T-cell (primary cell): ENCODE measurements around the gene CNTNAP2. TPM values are rescaled to one million over a fixed set of nuclear protein-coding genes. Genes with fewer than 3 reads are reported as not detected.

Experiments used
- ATAC-seq, 4 experiments: fragments of 200-7000 bp in 3 of 4; fragments of 150-1000 bp in 1 of 4; cut with Tn5 transposase; replicated peaks in 1 of 4; 1 replicate in 3 of 4; 2 replicates in 1 of 4; pipeline ENCODE4 v1.10.0; 2021; ENCODE audit warnings: moderate library complexity in 3 of 4, mild to moderate bottlenecking in 2 of 4, moderate number of reproducible peaks in 1 of 4
- CTCF ChIA-PET, 2 donors: fragments of 300-600 bp; sonication (Branson Sonifier 250); formaldehyde crosslinking; loops; one replicate each; lab custom pipeline; 2022; ENCODE audit warnings: antibody characterized with exemption in 2 of 2; lab: Charles Lee
- POLR2A ChIA-PET, 2 donors: fragments of 300-600 bp; sonication (Branson Sonifier 250); formaldehyde crosslinking; loops; one replicate each; lab custom pipeline; 2022; ENCODE audit warnings: antibody characterized with exemption in 2 of 2; lab: Charles Lee
- DNase-seq, 35 experiments: peaks; one replicate each; pipeline versions ENCODE4 v3.0.0 to v3.0.0-alpha.2; 2013 to 2023
- H3K27ac ChIP-seq: one replicate; pipeline ENCODE4 v1.5.1; 2013; ENCODE audit warnings: low read length
- H3K27me3 ChIP-seq, 2 experiments: replicated peaks in 1 of 2; 1 replicate in 1 of 2; 2 replicates in 1 of 2; pipeline versions ENCODE4 v1.6.1 to v1.7.0; 2013; ENCODE audit warnings: low read length in 1 of 2, mixed read lengths in 1 of 2; ENCODE audit not compliant: control insufficient read depth in 2 of 2, insufficient read depth in 2 of 2; ENCODE audit errors: extremely low read depth in 1 of 2
- H3K36me3 ChIP-seq, 2 donors: 1 replicate in 1 of 2; 2 replicates in 1 of 2; pipeline versions ENCODE4 v1.6.1 to v1.7.0; 2013; ENCODE audit warnings: low read length in 1 of 2; ENCODE audit not compliant: control insufficient read depth in 2 of 2, insufficient read depth in 1 of 2; ENCODE audit errors: extremely low read depth in 1 of 2
- H3K4me1 ChIP-seq, 2 experiments: 1 replicate in 1 of 2; 2 replicates in 1 of 2; pipeline versions ENCODE4 v1.6.1 to v1.7.0; 2013; ENCODE audit warnings: low read length in 2 of 2, mixed read lengths in 1 of 2; ENCODE audit not compliant: insufficient read depth in 2 of 2, control insufficient read depth in 1 of 2; ENCODE audit errors: extremely low read depth in 1 of 2
- H3K4me3 ChIP-seq, 2 donors: 1 replicate in 1 of 2; 2 replicates in 1 of 2; pipeline versions ENCODE4 v1.5.1 to v1.7.0; 2013; ENCODE audit warnings: mild to moderate bottlenecking in 2 of 2, low read length in 1 of 2, moderate library complexity in 1 of 2; ENCODE audit not compliant: control insufficient read depth in 1 of 2; ENCODE audit errors: extremely low read depth in 1 of 2
- H3K9me3 ChIP-seq: 2 replicates; pipeline ENCODE4 v1.7.0; 2013
- H3K27ac Mint-ChIP-seq, 2 donors: one replicate each; pipeline ENCODE4 v1.8.0; 2020 to 2021; ENCODE audit warnings: mild to moderate bottlenecking in 2 of 2, mixed read lengths in 2 of 2
- H3K27me3 Mint-ChIP-seq, 2 donors: one replicate each; pipeline ENCODE4 v1.8.0; 2021 to 2022; ENCODE audit warnings: mixed read lengths in 2 of 2
- H3K36me3 Mint-ChIP-seq: one replicate; pipeline ENCODE4 v1.8.0; 2021; ENCODE audit warnings: mixed read lengths
- H3K4me1 Mint-ChIP-seq, 3 donors: one replicate each; pipeline ENCODE4 v1.8.0; 2020 to 2022; ENCODE audit warnings: mixed read lengths in 3 of 3, mild to moderate bottlenecking in 1 of 3
- H3K4me3 Mint-ChIP-seq, 3 donors: one replicate each; pipeline ENCODE4 v1.8.0; 2020 to 2022; ENCODE audit warnings: mild to moderate bottlenecking in 3 of 3, mixed read lengths in 3 of 3, moderate library complexity in 3 of 3
- H3K9me3 Mint-ChIP-seq, 3 donors: one replicate each; pipeline ENCODE4 v1.8.0; 2020 to 2022; ENCODE audit warnings: mixed read lengths in 3 of 3
- WGBS: methylation state at CpG from one replicate; pipeline ENCODE4 v1.1.5; 2013; ENCODE audit warnings: missing lambda C conversion rate; ENCODE audit not compliant: insufficient coverage; 5-methylcytosine and 5-hydroxymethylcytosine counted together
- total RNA-seq, 35 experiments: library from RNA in 6 of 35; stranded (reverse) in 6 of 35; fragments of 120-200 nt in 1 of 35; gene quantifications; one replicate each; pipeline versions ENCODE4 v1.2.1 to v1.2.4 and lab custom pipeline; 2013 to 2026

CNTNAP2 gene
- total RNA-seq, 5 donors from 2014 or later (not counting 1 experiment from before 2014, with no cell fraction given), result 0.15 to 0.72 (median 0.21) TPM

GRCh38 chr7:147509541-147510200 lies 1393.1 kb downstream of the CNTNAP2 start:
- no peak overlapping the region for H3K27ac Mint-ChIP-seq
- Histone ChIP-seq H3K27ac (no peak overlapping the region), H3K4me3 (no peak overlapping the region), H3K27me3 (no peaks in the 10 kb centered on the region), H3K4me1 (no peaks in the 10 kb centered on the region), H3K9me3 (no peaks in the 10 kb centered on the region), H3K36me3 (no peaks in the 10 kb centered on the region)
- 60% methylated on average over 2 of the region's 4 CpGs for WGBS
- H3K4me1 Mint-ChIP-seq, result no peaks in the 10 kb centered on the region
- DNase-seq (no peak), ATAC-seq (no peak)
- H3K9me3 Mint-ChIP-seq, result peaks cover 8 to 33% (median 13%) of the 10 kb centered on the region in 3 donors
- POLR2A ChIA-PET, result no interaction called here
- no peaks in the 10 kb centered on the region for H3K36me3 Mint-ChIP-seq
- CTCF ChIA-PET, result no interaction called here
- no peaks in the 10 kb centered on the region for H3K27me3 Mint-ChIP-seq
- H3K4me3 Mint-ChIP-seq, result no peak overlapping the region

GRCh38 chr7:147510201-147510542 lies 1393.6 kb downstream of the CNTNAP2 start:
- Mint-ChIP-seq H3K27me3 (no peaks in the 10 kb centered on the region), H3K36me3 (no peaks in the 10 kb centered on the region), H3K4me3 (no peak overlapping the region), H3K4me1 (no peaks in the 10 kb centered on the region), H3K9me3 (peaks cover 8 to 37% (median 13%) of the 10 kb centered on the region in 3 donors), H3K27ac (no peak overlapping the region)
- H3K9me3 ChIP-seq, result no peaks in the 10 kb centered on the region
- no peaks in the 10 kb centered on the region for H3K36me3 ChIP-seq
- H3K4me1 ChIP-seq, result no peaks in the 10 kb centered on the region
- H3K4me3 ChIP-seq, result no peak overlapping the region
- CTCF ChIA-PET, result no interaction called here
- no peak for DNase-seq
- no peak for ATAC-seq
- H3K27me3 ChIP-seq, result no peaks in the 10 kb centered on the region
- no peak overlapping the region for H3K27ac ChIP-seq
- POLR2A ChIA-PET, result no interaction called here

DNA sequence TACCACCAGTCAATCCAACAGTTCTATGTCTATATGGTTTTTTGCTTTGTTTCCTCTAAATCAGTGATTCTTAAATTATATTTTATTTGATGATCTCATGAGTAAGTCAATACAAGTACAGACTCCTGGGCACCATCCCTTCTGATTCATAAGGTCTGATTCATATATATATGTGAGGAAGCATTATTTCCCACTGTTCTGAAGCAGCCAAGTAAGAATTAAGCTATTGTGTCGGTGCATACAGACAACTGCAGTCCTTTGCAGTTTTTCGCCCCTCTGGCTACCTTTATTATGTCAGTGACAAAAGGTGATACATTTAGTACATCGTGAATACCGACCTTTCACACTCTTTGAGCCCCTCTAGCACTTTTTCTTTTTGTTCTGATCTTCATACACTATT lies 1394.3 kb downstream of the CNTNAP2 start:
- H3K4me3 Mint-ChIP-seq, result no peak overlapping the region
- no peak overlapping the region for H3K4me3 ChIP-seq
- H3K9me3 ChIP-seq, result no peaks in the 10 kb centered on the region
- no peak overlapping the region for H3K27ac Mint-ChIP-seq
- ATAC-seq, result no peak
- no peaks in the 10 kb centered on the region for H3K27me3 ChIP-seq
- no peak for DNase-seq
- peaks cover 6 to 37% (median 13%) of the 10 kb centered on the region in 3 donors for H3K9me3 Mint-ChIP-seq
- no peaks in the 10 kb centered on the region for H3K4me1 Mint-ChIP-seq
- no peaks in the 10 kb centered on the region for H3K36me3 Mint-ChIP-seq
- H3K36me3 ChIP-seq, result no peaks in the 10 kb centered on the region
- no peaks in the 10 kb centered on the region for H3K4me1 ChIP-seq
- no CpG with 5 or more reads among the region's 4 CpGs for WGBS
- CTCF ChIA-PET, result no interaction called here
- no peak overlapping the region for H3K27ac ChIP-seq
- no peaks in the 10 kb centered on the region for H3K27me3 Mint-ChIP-seq
- POLR2A ChIA-PET, result no interaction called here

DNA sequence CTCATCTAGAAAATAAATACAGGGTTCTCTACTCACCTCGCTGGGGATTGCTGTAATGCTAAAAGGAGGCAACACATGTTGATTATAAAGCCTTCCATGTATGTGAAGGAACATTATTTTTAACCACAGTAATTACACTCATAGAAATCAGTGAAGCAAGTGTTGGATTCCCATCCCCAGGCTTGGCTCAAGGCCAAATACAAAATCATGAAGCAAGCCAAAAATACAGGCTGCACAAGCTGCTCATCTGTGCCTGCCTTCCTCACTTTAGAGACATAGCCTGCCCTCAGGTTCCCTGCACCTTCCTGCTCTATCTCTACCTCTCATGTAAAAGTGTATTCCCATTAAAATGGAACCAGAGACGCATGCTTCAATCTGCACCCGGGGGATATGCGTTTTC lies 1396.8 kb downstream of the CNTNAP2 start:
- Mint-ChIP-seq H3K4me1 (no peaks in the 10 kb centered on the region), H3K36me3 (no peaks in the 10 kb centered on the region), H3K4me3 (no peak overlapping the region), H3K27ac (no peak overlapping the region), H3K9me3 (peaks cover 6 to 21% (median 14%) of the 10 kb centered on the region in 3 donors), H3K27me3 (no peaks in the 10 kb centered on the region)
- Histone ChIP-seq H3K27me3 (no peaks in the 10 kb centered on the region), H3K9me3 (no peaks in the 10 kb centered on the region), H3K4me1 (no peaks in the 10 kb centered on the region), H3K27ac (no peak overlapping the region), H3K36me3 (no peaks in the 10 kb centered on the region), H3K4me3 (no peak overlapping the region)
- 58% methylated on average over 3 of the region's 4 CpGs for WGBS
- no peak for DNase-seq
- ChIA-PET POLR2A (no interaction called here), CTCF (no interaction called here)
- no peak for ATAC-seq

DNA sequence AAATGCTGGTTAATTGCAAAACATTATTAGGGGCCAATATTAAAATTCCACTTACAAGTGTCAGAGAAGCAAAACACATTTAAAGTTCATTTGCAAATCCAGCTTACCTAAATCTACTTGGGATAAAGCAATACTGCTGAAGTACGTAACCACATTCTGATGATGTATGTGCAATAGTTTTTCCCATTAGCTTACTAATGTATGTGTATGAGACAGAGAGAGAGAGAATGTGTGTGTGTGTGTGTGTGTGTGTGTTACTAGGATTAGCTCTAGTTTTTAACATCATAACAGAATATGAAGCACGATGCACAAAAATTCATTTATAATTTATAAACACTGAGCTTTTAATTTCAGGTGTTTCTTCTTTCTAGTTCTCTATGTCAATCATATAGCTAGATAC lies 1399.8 kb downstream of the CNTNAP2 start:
- no peak overlapping the region for H3K4me3 Mint-ChIP-seq
- Histone ChIP-seq H3K27ac (no peak overlapping the region), H3K4me3 (no peak overlapping the region), H3K36me3 (no peaks in the 10 kb centered on the region), H3K9me3 (no peaks in the 10 kb centered on the region), H3K4me1 (no peaks in the 10 kb centered on the region), H3K27me3 (no peaks in the 10 kb centered on the region)
- ATAC-seq (no peak), DNase-seq (no peak)
- peaks cover 3 to 9% (median 8%) of the 10 kb centered on the region in 3 donors for H3K9me3 Mint-ChIP-seq
- no peaks in the 10 kb centered on the region for H3K36me3 Mint-ChIP-seq
- H3K27me3 Mint-ChIP-seq, result no peaks in the 10 kb centered on the region
- CTCF ChIA-PET, result interaction anchor here in 1 of 2 donors (0.6 kb wide), 1 partner anchor 28 kb away, joined by 3 read pairs; no protein-coding TSS in a partner anchor
- WGBS, result no CpG with 5 or more reads among the region's 2 CpGs
- H3K27ac Mint-ChIP-seq, result no peak overlapping the region
- no peaks in the 10 kb centered on the region for H3K4me1 Mint-ChIP-seq
- POLR2A ChIA-PET, result no interaction called here

DNA sequence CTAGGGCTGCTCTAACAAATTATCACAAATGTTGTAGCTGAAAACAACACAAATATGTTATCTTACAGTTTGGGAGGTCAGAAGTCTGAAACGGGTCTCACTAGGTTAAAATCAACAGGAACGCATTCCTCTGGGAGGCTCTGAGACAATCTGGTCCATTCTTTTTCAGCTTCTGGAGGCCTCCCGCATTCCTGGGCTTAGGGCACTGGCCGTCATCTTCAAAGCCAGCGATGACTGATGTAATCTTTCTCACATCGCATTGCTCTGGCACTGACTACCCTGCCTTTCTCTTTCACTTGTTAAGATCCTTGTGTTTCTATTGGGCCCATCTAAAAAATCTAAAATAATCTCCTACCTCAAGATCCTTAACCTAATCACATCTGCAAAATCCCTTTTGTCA lies 1402.5 kb downstream of the CNTNAP2 start:
- ATAC-seq, result no peak
- peaks cover 3 to 9% (median 5%) of the 10 kb centered on the region in 3 donors for H3K9me3 Mint-ChIP-seq
- H3K27me3 Mint-ChIP-seq, result no peaks in the 10 kb centered on the region
- H3K4me1 ChIP-seq, result no peaks in the 10 kb centered on the region
- H3K36me3 Mint-ChIP-seq, result no peaks in the 10 kb centered on the region
- POLR2A ChIA-PET, result no interaction called here
- no peaks in the 10 kb centered on the region for H3K9me3 ChIP-seq
- H3K4me3 ChIP-seq, result no peak overlapping the region
- no peaks in the 10 kb centered on the region for H3K36me3 ChIP-seq
- no peak for DNase-seq
- no peaks in the 10 kb centered on the region for H3K4me1 Mint-ChIP-seq
- no peak overlapping the region for H3K27ac ChIP-seq
- no peak overlapping the region for H3K27ac Mint-ChIP-seq
- no peak overlapping the region for H3K4me3 Mint-ChIP-seq
- CTCF ChIA-PET, result no interaction called here
- H3K27me3 ChIP-seq, result no peaks in the 10 kb centered on the region
- 94% methylated on average over 5 of the region's 6 CpGs for WGBS

- no peaks in the 10 kb centered on the region for H3K36me3 Mint-ChIP-seq
- H3K27me3 Mint-ChIP-seq, result no peaks in the 10 kb centered on the region
- H3K4me3 Mint-ChIP-seq, result no peak overlapping the region
- no peaks in the 10 kb centered on the region for H3K4me1 ChIP-seq
- no peaks in the 10 kb centered on the region for H3K27me3 ChIP-seq
- no peaks in the 10 kb centered on the region for H3K36me3 ChIP-seq
- no peaks in the 10 kb centered on the region for H3K9me3 ChIP-seq
- no peak overlapping the region for H3K27ac Mint-ChIP-seq
- 69% methylated on average over 4 of the region's 7 CpGs for WGBS
- DNase-seq, result no peak
- peaks cover 0 to 12% (median 3%) of the 10 kb centered on the region in 3 donors for H3K9me3 Mint-ChIP-seq
- no peak overlapping the region for H3K4me3 ChIP-seq
- ATAC-seq, result no peak
- POLR2A ChIA-PET, result no interaction called here
- H3K4me1 Mint-ChIP-seq, result no peaks in the 10 kb centered on the region
- no peak overlapping the region for H3K27ac ChIP-seq
- CTCF ChIA-PET, result no interaction called here
Measured at GRCh38 chr7:147523056-147523455, 1406.5 kb downstream of the CNTNAP2 start.
